K562 (cell line): Measurements from ENCODE around the gene ATP5F1A. TPM values are rescaled to one million over a fixed set of nuclear protein-coding genes. Genes with fewer than 3 reads are reported as not detected.

ENCODE experiments used
- ATAC-seq: fragments of 200-7000 bp; cut with Tn5 transposase; 3 replicates; pipeline ENCODE4 v1.9.1; 2020; ENCODE audit warnings: moderate library complexity
- BruUV-seq: library from RNA; stranded (reverse); fragments of 400-500 nt; replicated peaks from 2 replicates; lab custom pipeline; 2021; lab: Mats Ljungman, UMichigan
- CTCF ChIA-PET: fragments of 300-600 bp; formaldehyde crosslinking; extraction: SDS; loops from one replicate; lab custom pipeline; 2021; ENCODE audit warnings: low intra/inter-chr PET ratio; lab: Yijun Ruan, JAX
- POLR2A ChIA-PET: fragments of 300-600, 350-650 bp; sonication (Branson Sonifier 250); formaldehyde crosslinking; extraction: SDS; loops from one replicate; lab custom pipeline; 2021; ENCODE audit warnings: antibody characterized with exemption, inconsistent platforms; lab: Yijun Ruan, JAX
- DNase-seq, 4 experiments: peaks; one replicate each; pipeline versions ENCODE4 v3.0.0 to v3.0.0-alpha.2; 2011 to 2018; ENCODE audit warnings: low spot score in 3 of 4, mixed read lengths in 3 of 4; ENCODE audit errors: extremely low read depth in 1 of 4
- FAIRE-seq: peaks from 2 replicates; lab custom pipeline; 2011; peaks lifted over from hg19 to GRCh38; lab: Jason Lieb, UNC
- H2AFZ ChIP-seq: 2 replicates; pipeline ENCODE4 v1.6.0; 2011; ENCODE audit warnings: low read depth, low read length, control low read depth, inconsistent platforms
- H3K27ac ChIP-seq: fragments of 200-600 bp; 3 replicates; pipeline ENCODE4 v1.8.0; 2011; ENCODE audit warnings: low read depth, mild to moderate bottlenecking, control low read depth, inconsistent platforms, low read length, moderate library complexity, mixed read lengths; ENCODE audit errors: extremely low read depth
- H3K27me3 ChIP-seq, 2 experiments: fragments of 300-600 bp in 1 of 2; 2 replicates in 1 of 2; 3 replicates in 1 of 2; pipeline versions ENCODE4 v1.6.0 to v1.8.0; 2011; ENCODE audit warnings: inconsistent platforms in 2 of 2, low read length in 2 of 2, mild to moderate bottlenecking in 1 of 2, mixed read lengths in 1 of 2, moderate library complexity in 1 of 2; ENCODE audit not compliant: control insufficient read depth in 2 of 2, insufficient read depth in 2 of 2
- H3K36me3 ChIP-seq: fragments of 300-600 bp; 3 replicates; pipeline ENCODE4 v1.8.0; 2011; ENCODE audit warnings: mild to moderate bottlenecking, low read length, inconsistent platforms; ENCODE audit not compliant: control insufficient read depth, insufficient read depth
- H3K4me1 ChIP-seq, 2 experiments: fragments of 200-600 bp in 1 of 2; replicated peaks in 1 of 2; 2 replicates in 1 of 2; 3 replicates in 1 of 2; pipeline versions ENCODE4 v1.5.1 to v1.8.0; 2011; ENCODE audit warnings: inconsistent platforms in 2 of 2, low read length in 2 of 2, mild to moderate bottlenecking in 1 of 2, mixed read lengths in 1 of 2, moderate library complexity in 1 of 2; ENCODE audit not compliant: control insufficient read depth in 2 of 2, insufficient read depth in 2 of 2
- H3K4me2 ChIP-seq: 2 replicates; pipeline ENCODE4 v1.6.1; 2011; ENCODE audit warnings: low read length, control low read depth, inconsistent platforms, mixed read lengths; ENCODE audit not compliant: insufficient read depth
- H3K4me3 ChIP-seq: fragments of 200-600 bp; sonication (generic), shearing (Covaris generic); 2 replicates; pipeline ENCODE4 v1.5.1; 2016; ENCODE audit warnings: control low read depth, inconsistent platforms
- H3K79me2 ChIP-seq: fragments of 200-600 bp; 3 replicates; pipeline ENCODE4 v1.8.0; 2011; ENCODE audit warnings: low read length, inconsistent platforms; ENCODE audit not compliant: control insufficient read depth, insufficient read depth
- H3K9ac ChIP-seq, 2 experiments: 2 replicates each; pipeline versions ENCODE4 v1.6.0 to v1.6.1; 2011; ENCODE audit warnings: low read depth in 2 of 2, low read length in 2 of 2, control low read depth in 1 of 2, inconsistent platforms in 1 of 2, mild to moderate bottlenecking in 1 of 2, mixed read lengths in 1 of 2; ENCODE audit not compliant: insufficient read depth in 1 of 2
- H3K9me1 ChIP-seq: one replicate; pipeline ENCODE4 v1.6.0; 2011; ENCODE audit warnings: inconsistent platforms, mild to moderate bottlenecking, low read length, moderate library complexity; ENCODE audit not compliant: control insufficient read depth, insufficient read depth
- H3K9me3 ChIP-seq: replicated peaks from 2 replicates; pipeline ENCODE4 v1.5.1; 2011; ENCODE audit warnings: low read depth, low read length, inconsistent platforms; ENCODE audit not compliant: control insufficient read depth, insufficient read depth
- H4K20me1 ChIP-seq: replicated peaks from 2 replicates; pipeline ENCODE4 v1.6.1; 2011; ENCODE audit warnings: low read length, inconsistent platforms, mixed read lengths; ENCODE audit not compliant: control insufficient read depth, insufficient read depth
- ARID1B ChIP-seq: fragments of 450-650 bp; IDR thresholded peaks from 2 replicates; pipeline ENCODE4 v1.6.1; 2016; ENCODE audit warnings: antibody characterized with exemption, mild to moderate bottlenecking, inconsistent platforms
- EP300 ChIP-seq: IDR thresholded peaks from 2 replicates; pipeline ENCODE4 v1.6.1; 2012; ENCODE audit warnings: low read length, improper control_type of control experiment
- GTF2E2 ChIP-seq: fragments of 200-800 bp; sonication (Bioruptor generic); IDR thresholded peaks from 2 replicates; pipeline ENCODE4 v1.6.1; 2016; ENCODE audit warnings: missing genetic modification characterization, missing compliant biosample characterization
- KAT8 ChIP-seq: fragments of 450-650 bp; IDR thresholded peaks from 2 replicates; pipeline ENCODE4 v1.6.1; 2016; ENCODE audit warnings: low read depth, mild to moderate bottlenecking
- OTX1 ChIP-seq: fragments of 450-650 bp; formaldehyde crosslinking; IDR thresholded peaks from 2 replicates; pipeline ENCODE4 v1.4.0; 2022; ENCODE audit warnings: mild to moderate bottlenecking
- PURB ChIP-seq: sonication (generic); formaldehyde crosslinking; IDR thresholded peaks from 2 replicates; pipeline ENCODE4 v1.9.0; 2021; ENCODE audit warnings: low read depth, mild to moderate bottlenecking, missing genetic modification reagents
- STAT5B ChIP-seq: fragments of 250-450 bp; sonication (Bioruptor Pico); IDR thresholded peaks from 2 replicates; pipeline ENCODE4 v1.8.0; 2021; ENCODE audit warnings: mild to moderate bottlenecking, inconsistent platforms
- TCF7L2 ChIP-seq: fragments of 150-350 bp; IDR thresholded peaks from 2 replicates; pipeline ENCODE4 v1.6.1; 2016; ENCODE audit warnings: low read depth, mild to moderate bottlenecking, low read length, moderate library complexity
- ZNF354B ChIP-seq: fragments of 250-450 bp; sonication (Bioruptor Pico); IDR thresholded peaks from 2 replicates; pipeline ENCODE4 v1.4.0; 2020
- ZNF384 ChIP-seq: IDR thresholded peaks from 2 replicates; pipeline ENCODE4 v1.6.1; 2012; ENCODE audit warnings: low read depth, low read length, improper control_type of control experiment
- ZNF436 ChIP-seq: fragments of 250-450, 450-650 bp; sonication (Bioruptor Pico); formaldehyde crosslinking; IDR thresholded peaks from 2 replicates; pipeline ENCODE4 v1.7.0; 2020; ENCODE audit warnings: mild to moderate bottlenecking
- ZNF830 ChIP-seq: fragments of 250-450 bp; sonication (Bioruptor Pico); IDR thresholded peaks from 2 replicates; pipeline ENCODE4 v1.5.0; 2021; ENCODE audit warnings: mild to moderate bottlenecking
- WGBS: fragments of 100-300 bp; shearing (Covaris generic); methylation state at CpG from one replicate; pipeline ENCODE4 v1.1.6; 2016; ENCODE audit warnings: low coverage, mixed read lengths; ENCODE audit not compliant: insufficient coverage; ENCODE audit errors: missing lambda C conversion rate; 5-methylcytosine and 5-hydroxymethylcytosine counted together
- in situ Hi-C: fragments of 300-500 bp; cut with MboI; formaldehyde crosslinking; loops from 4 replicates; pipeline ENCODE4 v1.15.0; 2018; ENCODE audit warnings: inconsistent platforms, mixed read lengths
- intact Hi-C: fragments of 100-400 bp; cut with micrococcal nuclease; formaldehyde crosslinking; loops from 2 replicates; pipeline ENCODE4 v1.14.2; 2022
- polyA plus RNA-seq, 8 experiments: library from polyadenylated mRNA; depleted of rRNA in 4 of 8; stranded (reverse) in 5 of 8; unstranded in 3 of 8; fragments of >200 nt; fragmentation: Nextera tagmentation in 2 of 8; fragmentation: Illumina TruSeq in 1 of 8; extraction: Ambion mirVana in 2 of 8; extraction: Trizol in 1 of 8; gene quantifications; 2 replicates each; pipeline versions ENCODE4 v1.2.1 to v1.2.3, GENCODE V29; 2011 to 2014; ENCODE audit warnings: inconsistent platforms in 1 of 8, missing spikeins in 1 of 8
- total RNA-seq, 7 experiments: library from RNA; depleted of rRNA in 6 of 7; stranded (reverse); fragments of >200 nt in 6 of 7; fragmentation: Illumina TruSeq in 2 of 7; extraction: Trizol in 2 of 7; gene quantifications; 2 replicates each; pipeline versions ENCODE4 v1.2.1 to v1.2.3, GENCODE V29; 2011 to 2021; ENCODE audit warnings: low replicate concordance in 1 of 7
- TF ChIP-seq, protein P1 (sequence below): IDR thresholded peaks from 3 replicates; pipeline ENCODE4 v1.6.1; 2011; ENCODE audit warnings: borderline replicate concordance, mild to moderate bottlenecking; ENCODE audit not compliant: insufficient read length, insufficient read depth
- TF ChIP-seq, protein P2 (sequence below): fragments of 250-450 bp; sonication (Bioruptor Pico); IDR thresholded peaks from 2 replicates; pipeline ENCODE4 v1.5.0; 2021

Gene ATP5F1A
- total and polyA plus RNA-seq, 9 of the 15 experiments (the other 6 are each of a cell fraction or from before 2014, with no cell fraction given) = 377 to 762 (median 490) TPM

- FAIRE-seq = no peak
- CTCF ChIA-PET = no interaction called here
- Histone ChIP-seq H3K4me2 (no peak overlapping the region), H3K27ac (no peak overlapping the region), H2AFZ (no peak overlapping the region), H3K27me3 (no peaks in the 10 kb centered on the region), H3K4me3 (no peak overlapping the region), H3K9me1 (no peaks in the 10 kb centered on the region), H3K9me3 (no peaks in the 10 kb centered on the region), H4K20me1 (no peaks in the 10 kb centered on the region), H3K4me1 (no peaks in the 10 kb centered on the region), H3K79me2 (peaks cover 6% of the 10 kb centered on the region), H3K9ac (no peak overlapping the region), H3K36me3 (peaks cover 88% of the 10 kb centered on the region)
- intact Hi-C loops = no loop called here
- no peak for TF ChIP-seq ARID1B
- TF ChIP-seq EP300 = no peak
- no peak for TF ChIP-seq ZNF384
- no peak for TF ChIP-seq ZNF830 (CRISPR knock-in tag)
- TF ChIP-seq STAT5B (CRISPR knock-in tag) = no peak
- TF ChIP-seq PURB (CRISPR knock-in tag) = no peak
- TF ChIP-seq ZNF354B (CRISPR knock-in tag) = no peak
- TF ChIP-seq, protein P1, sequence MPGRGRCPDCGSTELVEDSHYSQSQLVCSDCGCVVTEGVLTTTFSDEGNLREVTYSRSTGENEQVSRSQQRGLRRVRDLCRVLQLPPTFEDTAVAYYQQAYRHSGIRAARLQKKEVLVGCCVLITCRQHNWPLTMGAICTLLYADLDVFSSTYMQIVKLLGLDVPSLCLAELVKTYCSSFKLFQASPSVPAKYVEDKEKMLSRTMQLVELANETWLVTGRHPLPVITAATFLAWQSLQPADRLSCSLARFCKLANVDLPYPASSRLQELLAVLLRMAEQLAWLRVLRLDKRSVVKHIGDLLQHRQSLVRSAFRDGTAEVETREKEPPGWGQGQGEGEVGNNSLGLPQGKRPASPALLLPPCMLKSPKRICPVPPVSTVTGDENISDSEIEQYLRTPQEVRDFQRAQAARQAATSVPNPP = no peak
- TF ChIP-seq, protein P2, sequence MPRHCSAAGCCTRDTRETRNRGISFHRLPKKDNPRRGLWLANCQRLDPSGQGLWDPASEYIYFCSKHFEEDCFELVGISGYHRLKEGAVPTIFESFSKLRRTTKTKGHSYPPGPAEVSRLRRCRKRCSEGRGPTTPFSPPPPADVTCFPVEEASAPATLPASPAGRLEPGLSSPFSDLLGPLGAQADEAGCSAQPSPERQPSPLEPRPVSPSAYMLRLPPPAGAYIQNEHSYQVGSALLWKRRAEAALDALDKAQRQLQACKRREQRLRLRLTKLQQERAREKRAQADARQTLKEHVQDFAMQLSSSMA (CRISPR knock-in tag) = no peak
- TF ChIP-seq KAT8 = no peak
- TF ChIP-seq GTF2E2 (tag) = no peak
- TF ChIP-seq ZNF436 (CRISPR knock-in tag) = no peak
- TF ChIP-seq TCF7L2 = no peak
- no peak for TF ChIP-seq OTX1 (CRISPR knock-in tag)
- no peak for ATAC-seq
- no peak for DNase-seq
- in situ Hi-C loops = no loop called here
- POLR2A ChIA-PET = no interaction called here
- WGBS = 75% methylated on average over 2 of the region's 2 CpGs
- BruUV-seq = TSS peak; percentile 6
Observed at GRCh38 chr18:46084431-46084830, 13.7 kb downstream of the ATP5F1A start.
